Body of pancreas (tissue), 4 donors: Measurements from ENCODE around the gene ACSL6.

Source experiments
- POLR2A ChIP-seq, 3 donors: fragments of 450-650 bp; IDR thresholded peaks; one replicate each; pipeline ENCODE4 v1.6.1; 2016; ENCODE audit warnings: antibody characterized with exemption in 3 of 3, mild to moderate bottlenecking in 2 of 3
- TF ChIP-seq, protein P1 (sequence below), 7 experiments: fragments of 450-650 bp in 4 of 7; fragments of 200-600 bp in 3 of 7; sonication (generic) in 3 of 7; IDR thresholded peaks; one replicate each; pipeline ENCODE4 v1.5.1; 2016 to 2019; ENCODE audit warnings: antibody characterized with exemption in 7 of 7

- TF ChIP-seq, protein P1, sequence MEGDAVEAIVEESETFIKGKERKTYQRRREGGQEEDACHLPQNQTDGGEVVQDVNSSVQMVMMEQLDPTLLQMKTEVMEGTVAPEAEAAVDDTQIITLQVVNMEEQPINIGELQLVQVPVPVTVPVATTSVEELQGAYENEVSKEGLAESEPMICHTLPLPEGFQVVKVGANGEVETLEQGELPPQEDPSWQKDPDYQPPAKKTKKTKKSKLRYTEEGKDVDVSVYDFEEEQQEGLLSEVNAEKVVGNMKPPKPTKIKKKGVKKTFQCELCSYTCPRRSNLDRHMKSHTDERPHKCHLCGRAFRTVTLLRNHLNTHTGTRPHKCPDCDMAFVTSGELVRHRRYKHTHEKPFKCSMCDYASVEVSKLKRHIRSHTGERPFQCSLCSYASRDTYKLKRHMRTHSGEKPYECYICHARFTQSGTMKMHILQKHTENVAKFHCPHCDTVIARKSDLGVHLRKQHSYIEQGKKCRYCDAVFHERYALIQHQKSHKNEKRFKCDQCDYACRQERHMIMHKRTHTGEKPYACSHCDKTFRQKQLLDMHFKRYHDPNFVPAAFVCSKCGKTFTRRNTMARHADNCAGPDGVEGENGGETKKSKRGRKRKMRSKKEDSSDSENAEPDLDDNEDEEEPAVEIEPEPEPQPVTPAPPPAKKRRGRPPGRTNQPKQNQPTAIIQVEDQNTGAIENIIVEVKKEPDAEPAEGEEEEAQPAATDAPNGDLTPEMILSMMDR (IDR thresholded peaks at IDR 0.05), result no peak
- TF ChIP-seq POLR2A (IDR thresholded peaks at IDR 0.05), result no peak
Measured at GRCh38 chr5:132054697-132055440, 43.4 kb upstream of the ACSL6 start.
